OCI-LY1 (cell line): ENCODE results near the gene MYCL.

Experiments
- H2AFZ ChIP-seq: fragments of 200-600 bp; sonication (generic), shearing (Covaris generic); 2 replicates; pipeline ENCODE4 v1.6.0; 2014; ENCODE audit warnings: antibody characterized with exemption, mild to moderate bottlenecking, low read length
- H3F3A ChIP-seq: fragments of 200-600 bp; sonication (generic), shearing (Covaris generic); 2 replicates; pipeline ENCODE4 v1.6.0; 2014; ENCODE audit warnings: mild to moderate bottlenecking, antibody characterized with exemption, low read length, moderate library complexity; ENCODE audit not compliant: insufficient read depth
- H3K27ac ChIP-seq: fragments of 200-600 bp; sonication (generic); 2 replicates; pipeline ENCODE4 v1.5.1; 2014; ENCODE audit warnings: low read length, mixed run types, mild to moderate bottlenecking, low read depth; ENCODE audit not compliant: poor library complexity, severe bottlenecking
- H3K27me3 ChIP-seq: fragments of 200-600 bp; sonication (generic); 2 replicates; pipeline ENCODE4 v1.6.0; 2014; ENCODE audit warnings: antibody characterized with exemption, mild to moderate bottlenecking, low read length, moderate library complexity; ENCODE audit not compliant: insufficient read depth
- H3K36me3 ChIP-seq: fragments of 200-600 bp; sonication (generic); 2 replicates; pipeline ENCODE4 v1.6.1; 2014; ENCODE audit warnings: mild to moderate bottlenecking, antibody characterized with exemption, low read length, moderate library complexity, mixed read lengths; ENCODE audit not compliant: insufficient read depth
- H3K4me1 ChIP-seq: fragments of 200-600 bp; sonication (generic); 2 replicates; pipeline ENCODE4 v1.5.1; 2014; ENCODE audit warnings: mild to moderate bottlenecking, low read length, moderate library complexity; ENCODE audit not compliant: insufficient read depth, severe bottlenecking
- H3K4me2 ChIP-seq: fragments of 200-600 bp; sonication (generic), shearing (Covaris generic); 2 replicates; pipeline ENCODE4 v1.6.1; 2014; ENCODE audit warnings: low read length
- H3K4me3 ChIP-seq: fragments of 200-600 bp; sonication (generic); 2 replicates; pipeline ENCODE4 v1.5.1; 2014; ENCODE audit warnings: low read length, low read depth, mild to moderate bottlenecking, mixed read lengths; ENCODE audit not compliant: poor library complexity, severe bottlenecking
- H3K79me2 ChIP-seq: fragments of 200-600 bp; shearing (Covaris generic); 2 replicates; pipeline ENCODE4 v1.6.1; 2016; ENCODE audit warnings: mixed run types, low read length, mixed read lengths; ENCODE audit not compliant: insufficient read depth
- H3K9ac ChIP-seq: fragments of 200-600 bp; sonication (generic), shearing (Covaris generic); 2 replicates; pipeline ENCODE4 v1.6.1; 2014; ENCODE audit warnings: mild to moderate bottlenecking, low read length, mixed read lengths
- H3K9me2 ChIP-seq: fragments of 200-600 bp; sonication (generic), shearing (Covaris generic); 2 replicates; pipeline ENCODE4 v1.6.1; 2014; ENCODE audit warnings: low read depth, mild to moderate bottlenecking, low read length, mixed read lengths
- H3K9me3 ChIP-seq: fragments of 200-600 bp; shearing (Covaris generic); 2 replicates; pipeline ENCODE4 v1.6.1; 2014; ENCODE audit warnings: low read length, mixed read lengths
- H4K20me1 ChIP-seq: fragments of 200-600 bp; sonication (generic), shearing (Covaris generic); 2 replicates; pipeline ENCODE4 v1.6.0; 2016; ENCODE audit warnings: mild to moderate bottlenecking, low read length; ENCODE audit not compliant: insufficient read depth
- CTCF ChIP-seq: fragments of 200-600 bp; sonication (generic), shearing (Covaris generic); IDR thresholded peaks from 2 replicates; pipeline ENCODE4 v1.5.1; 2017; ENCODE audit warnings: mild to moderate bottlenecking, antibody characterized with exemption, low read length, moderate library complexity, mixed read lengths
- EZH2 ChIP-seq: fragments of 200-600 bp; sonication (generic), shearing (Covaris generic); IDR thresholded peaks from 2 replicates; pipeline ENCODE4 v1.8.0; 2017; ENCODE audit warnings: borderline replicate concordance, mixed run types, mild to moderate bottlenecking, antibody characterized with exemption, low read length, moderate library complexity, mixed read lengths

Gene MYCL

GRCh38 chr1:39898191-39898590 lies 3.5 kb downstream of the MYCL start:
- H3K9me2 ChIP-seq: no peaks in the 10 kb centered on the region
- no peak overlapping the region for H3K27ac ChIP-seq
- no peak overlapping the region for H2AFZ ChIP-seq
- no peaks in the 10 kb centered on the region for H3F3A ChIP-seq
- no peak overlapping the region for H3K9ac ChIP-seq
- H3K4me3 ChIP-seq: no peak overlapping the region
- no peak for TF ChIP-seq EZH2
- TF ChIP-seq CTCF: no peak
- no peaks in the 10 kb centered on the region for H3K27me3 ChIP-seq
- no peaks in the 10 kb centered on the region for H3K79me2 ChIP-seq
- H3K36me3 ChIP-seq: no peaks in the 10 kb centered on the region
- no peaks in the 10 kb centered on the region for H3K9me3 ChIP-seq
- peaks cover 12% of the 10 kb centered on the region for H3K4me1 ChIP-seq
- no peaks in the 10 kb centered on the region for H4K20me1 ChIP-seq
- H3K4me2 ChIP-seq: no peak overlapping the region

GRCh38 chr1:39896909-39897685 lies 4.6 kb downstream of the MYCL start:
- Histone ChIP-seq H3K4me1 (peaks cover 8% of the 10 kb centered on the region), H3K9ac (no peak overlapping the region)
- no peak for TF ChIP-seq CTCF

GRCh38 chr1:39895731-39896480 lies 5.8 kb downstream of the MYCL start:
- no peak overlapping the region for H3K27ac ChIP-seq
- no peak overlapping the region for H3K4me3 ChIP-seq
- TF ChIP-seq CTCF (no peak), EZH2 (no peak)
- H3K9me3 ChIP-seq: no peaks in the 10 kb centered on the region
- peaks cover 2% of the 10 kb centered on the region for H3K4me1 ChIP-seq
- H3K9me2 ChIP-seq: no peaks in the 10 kb centered on the region
- no peak overlapping the region for H3K9ac ChIP-seq
- no peak overlapping the region for H2AFZ ChIP-seq
- H3K36me3 ChIP-seq: no peaks in the 10 kb centered on the region
- H3K4me2 ChIP-seq: no peak overlapping the region
- H3K27me3 ChIP-seq: no peaks in the 10 kb centered on the region
- no peaks in the 10 kb centered on the region for H4K20me1 ChIP-seq
- no peaks in the 10 kb centered on the region for H3K79me2 ChIP-seq
- no peaks in the 10 kb centered on the region for H3F3A ChIP-seq

More at GRCh38 chr1:39896909-39897685, 4.6 kb downstream of the MYCL start:
- Histone ChIP-seq H3F3A (no peaks in the 10 kb centered on the region), H3K9me3 (no peaks in the 10 kb centered on the region), H3K36me3 (no peaks in the 10 kb centered on the region), H3K27ac (no peak overlapping the region), H2AFZ (no peak overlapping the region), H3K4me2 (no peak overlapping the region), H3K4me3 (no peak overlapping the region), H3K27me3 (no peaks in the 10 kb centered on the region), H3K79me2 (no peaks in the 10 kb centered on the region), H4K20me1 (no peaks in the 10 kb centered on the region), H3K9me2 (no peaks in the 10 kb centered on the region)
